Heart left ventricle (tissue), 13 donors: ENCODE results near the gene DHCR7.

ENCODE experiments used
- CTCF ChIP-seq, 12 donors: fragments of 200-600 bp; sonication (generic) in 4 of 12; IDR thresholded peaks; one replicate each; pipeline versions ENCODE4 v1.5.0 to v1.8.0; 2018 to 2022; ENCODE audit warnings: antibody characterized with exemption in 12 of 12, mild to moderate bottlenecking in 5 of 12
- POLR2A ChIP-seq, 2 donors: fragments of 450-650 bp; IDR thresholded peaks; one replicate each; pipeline ENCODE4 v1.6.1; 2017; ENCODE audit warnings: antibody characterized with exemption in 2 of 2, mild to moderate bottlenecking in 2 of 2, moderate library complexity in 2 of 2
- donor health status: ischemic (EF 13 %, LVEDD 7.1; RV severe dilation, severe dysfunction).
- donor health status: DM: no; HTN: yes; CAD: no.
- donor health status: DM: no; HTN: no; CAD: no.
- donor health status: ischemic (EF 25% LVEDD 6.9; RV normal size, moderate dysfunction).
- donor health status: ischemic (EF 25% LVEDD 5.7; RV mildly dilated, moderate dysfunction).
- donor health status: ischemic (EF 35%, LVEDD 5.7; RV mildly dilated, moderate dysfunction).
- donor health status: nonischemic (EF 11% LVEDD 7.7; RV severe dilation, severe dysfunction).
- donor health status: DM: yes; HTN: yes; CAD: no.
- donor health status: PGD.
- donor health status: ischemic (EF 29% LVEDD 5.4; RV normal size, mild dysfunction).
- donor health status: nonischemic (EF 23%, LVEDD 6.1; RV moderate dilation, normal function).

GRCh38 chr11:71491940-71492339 lies 43.7 kb upstream of the DHCR7 start:
- TF ChIP-seq CTCF (IDR thresholded peaks at IDR 0.05) (no peak), POLR2A (IDR thresholded peaks at IDR 0.05) (no peak)
